Kidney glomerular epithelial cell (primary cell): ENCODE data around the gene ZNF598.
A peak's percentile ranks its signal among the peaks of the same experiment; 100 is the strongest.

Experiments
- DNase-seq: peaks from one replicate; lab custom pipeline; 2025; lab: John Stamatoyannopoulos, UW

ZNF598 gene

DNA sequence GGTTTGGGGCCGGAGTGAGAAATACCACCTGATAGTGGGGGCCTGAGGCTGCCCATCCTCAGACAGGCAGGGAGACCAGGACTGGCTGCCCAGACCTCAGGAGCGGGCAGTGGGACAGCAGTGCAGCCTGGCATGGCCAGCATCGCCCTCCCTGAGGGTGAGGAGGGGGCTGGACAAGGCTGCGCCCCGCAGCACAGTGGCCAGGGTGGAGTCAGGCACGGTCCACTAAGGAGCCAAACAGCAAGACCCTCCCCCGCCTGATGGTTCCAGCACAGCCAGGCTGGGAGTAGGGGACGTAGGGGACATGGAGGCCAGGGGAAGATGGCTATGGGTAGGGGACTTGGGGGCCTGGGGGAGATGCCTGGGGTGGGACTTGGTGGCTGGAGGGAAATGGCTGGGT, 3.3 kb downstream of the ZNF598 start:
- no peak for DNase-seq

DNA sequence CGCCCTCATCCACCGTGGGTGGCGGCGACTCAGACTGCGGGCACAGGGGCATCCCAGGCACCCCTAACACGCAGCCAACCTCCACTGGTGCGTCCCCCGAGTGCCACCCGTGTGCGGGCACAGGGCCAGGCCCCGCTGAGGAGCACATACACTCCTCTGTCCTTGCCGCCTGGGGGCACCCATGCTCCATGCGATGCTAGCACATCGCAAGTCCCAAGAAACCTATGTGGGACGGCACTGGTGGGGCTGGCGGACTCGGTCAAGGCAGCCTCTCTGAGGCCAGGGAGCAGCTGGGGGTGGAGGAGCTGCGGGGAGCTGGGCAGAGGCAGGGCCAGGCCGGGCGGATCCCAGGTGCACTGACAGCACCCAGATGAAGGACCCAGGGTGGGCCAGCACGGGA, 4.0 kb downstream of the ZNF598 start:
- DNase-seq = no peak

DNA sequence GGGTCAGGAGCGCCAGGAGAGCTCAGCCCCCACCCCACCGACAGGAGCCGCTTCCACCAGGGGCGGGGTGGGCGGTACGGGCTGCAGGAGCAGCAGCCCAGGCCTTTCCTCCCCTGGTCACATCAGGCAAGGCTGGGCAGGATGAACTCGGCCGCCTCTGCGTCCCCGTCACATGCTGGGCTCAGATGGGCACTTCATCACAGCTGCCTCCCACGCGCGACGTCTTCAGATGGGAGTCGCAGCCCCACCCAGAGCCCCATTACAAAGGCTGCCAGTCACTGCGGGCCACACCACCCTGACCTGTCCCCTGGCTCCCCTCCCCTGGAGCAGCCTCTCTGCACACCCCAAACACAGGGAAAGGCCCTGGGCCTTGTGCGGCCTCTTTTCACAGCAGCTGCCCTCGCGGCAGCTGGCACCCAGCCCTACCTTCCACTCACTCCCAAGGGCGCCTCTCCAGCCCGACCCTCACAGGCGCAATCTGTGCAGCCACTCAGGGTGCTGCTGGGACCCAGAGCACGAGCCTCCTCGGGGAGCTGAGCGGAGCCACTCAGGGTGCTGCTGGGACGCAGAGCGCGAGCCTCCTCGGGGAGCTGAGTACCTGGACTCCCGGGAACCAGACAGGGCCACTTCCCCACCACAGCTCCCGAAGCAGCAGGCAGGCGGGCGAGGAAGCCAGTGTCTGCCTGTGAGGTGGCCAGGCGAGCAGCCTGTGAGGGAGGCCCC, 4.7 kb downstream of the ZNF598 start:
- DNase-seq = no peak

DNA sequence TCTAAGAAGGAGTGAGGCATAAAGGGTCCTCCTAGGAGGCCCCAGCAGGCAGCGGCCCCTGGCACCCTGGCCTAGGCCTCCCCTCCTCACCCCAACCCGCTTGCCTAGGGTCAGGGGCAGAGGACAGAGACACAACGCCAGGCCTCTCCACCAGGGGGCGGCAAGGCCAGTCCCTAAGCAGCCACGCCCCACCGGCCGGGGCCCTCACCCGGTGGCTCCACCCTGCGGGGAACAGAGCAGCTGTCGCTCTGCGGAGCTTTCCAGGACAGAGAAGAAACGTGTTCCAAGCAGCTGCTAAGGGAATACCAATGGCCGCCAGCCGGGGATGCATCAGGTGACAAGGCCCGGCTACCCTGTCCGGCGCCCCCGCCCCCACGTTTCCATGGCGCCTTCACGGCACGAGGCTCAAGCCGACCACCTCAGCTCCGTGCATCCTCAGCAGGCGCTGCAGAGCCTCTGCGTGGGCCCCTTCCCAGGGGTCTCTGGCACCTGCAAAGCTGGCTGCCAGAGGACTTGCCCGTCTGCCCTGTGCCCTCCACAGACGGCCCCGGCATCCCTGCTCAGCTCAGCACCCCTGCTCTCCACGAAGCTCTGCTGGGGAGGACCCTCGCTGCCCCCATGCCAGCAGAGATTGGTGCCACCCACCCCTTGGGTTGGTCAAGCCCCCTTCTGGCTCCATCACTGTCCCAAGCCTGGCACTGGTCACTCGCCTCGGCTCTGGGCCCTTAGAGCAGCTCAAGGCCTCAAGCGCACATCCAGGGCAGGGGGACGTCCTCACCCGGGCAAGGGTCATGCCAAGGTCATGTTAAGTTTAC, 5.6 kb downstream of the ZNF598 start:
- peak; percentile 49 for DNase-seq

DNA sequence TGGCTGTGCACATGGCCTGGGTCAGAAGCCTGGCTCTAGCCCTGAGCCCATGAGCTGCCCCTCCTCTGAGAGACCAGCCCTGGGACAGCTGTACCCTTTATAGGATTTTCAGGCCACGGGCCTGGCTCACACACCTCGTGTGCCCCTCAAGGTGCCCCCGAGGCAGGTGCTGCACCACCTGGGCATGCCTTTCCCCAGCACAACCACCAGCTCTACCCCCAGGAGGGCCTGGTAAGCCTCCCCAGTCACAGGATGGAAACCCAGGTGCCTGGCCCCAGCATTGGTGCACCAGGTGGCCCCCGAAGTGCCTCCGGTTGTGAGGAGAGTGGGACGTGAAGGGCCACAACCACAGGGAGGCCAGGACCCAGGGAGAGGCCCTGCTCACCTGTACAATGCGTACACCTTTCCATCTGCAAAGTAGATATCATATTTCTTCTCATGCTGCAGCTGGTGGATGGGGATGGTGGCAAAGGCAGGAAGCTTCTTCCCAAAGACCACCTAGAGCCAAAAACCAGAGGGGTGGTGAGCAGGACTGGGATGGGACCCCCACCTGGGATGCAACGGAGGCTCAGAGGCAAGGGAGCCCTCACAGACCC, 6.3 kb downstream of the ZNF598 start:
- no peak for DNase-seq

DNA sequence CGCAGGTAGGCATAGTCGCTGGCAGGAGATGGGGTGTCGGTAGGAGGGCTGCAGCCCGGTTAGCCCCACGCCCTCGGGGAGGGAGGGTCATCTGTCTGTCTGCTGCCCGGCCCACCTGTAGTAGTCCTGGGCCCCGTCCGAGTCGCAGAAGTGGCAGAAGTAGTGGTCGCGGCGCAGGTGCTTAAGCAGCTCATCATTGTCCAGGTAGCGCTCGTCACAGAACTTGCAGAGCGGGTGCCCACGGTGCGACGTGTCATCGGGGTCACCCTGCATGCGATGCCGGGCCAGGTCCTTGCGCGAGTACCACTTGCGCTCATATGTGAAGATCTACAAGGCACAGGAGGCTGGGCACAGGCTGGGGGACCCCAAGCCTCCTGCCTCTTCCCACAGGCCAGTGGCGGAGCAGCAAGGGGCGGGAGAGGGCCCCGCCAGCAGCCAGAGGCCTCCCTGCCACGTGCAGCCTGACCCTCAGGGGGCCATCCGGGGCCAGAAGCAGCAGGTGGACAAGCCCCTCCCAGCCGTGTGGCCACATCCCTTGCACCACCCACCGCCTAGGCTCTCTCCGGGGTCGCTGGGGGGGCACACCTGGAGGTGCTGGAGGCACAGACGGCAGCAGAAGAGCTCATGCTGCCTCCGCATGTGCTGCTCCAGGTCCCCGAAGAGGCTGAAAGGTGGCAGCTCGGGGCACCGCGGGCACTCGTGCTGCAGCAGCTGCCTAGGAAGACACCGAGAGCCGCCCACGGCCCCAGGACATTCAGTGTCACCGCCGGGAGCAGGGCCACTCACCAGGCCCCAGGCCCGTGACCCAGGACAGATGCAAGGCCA, 7.0 kb downstream of the ZNF598 start:
- no peak for DNase-seq

- no peak for DNase-seq
These were observed 7.9 kb downstream of the ZNF598 start for GRCh38 chr16:2001456-2002355.

GRCh38 chr16:2001035-2001434, 8.6 kb downstream of the ZNF598 start:
- DNase-seq = no peak

- no peak for DNase-seq
These were observed 9.6 kb downstream of the ZNF598 start for GRCh38 chr16:1999866-2000514.

DNA sequence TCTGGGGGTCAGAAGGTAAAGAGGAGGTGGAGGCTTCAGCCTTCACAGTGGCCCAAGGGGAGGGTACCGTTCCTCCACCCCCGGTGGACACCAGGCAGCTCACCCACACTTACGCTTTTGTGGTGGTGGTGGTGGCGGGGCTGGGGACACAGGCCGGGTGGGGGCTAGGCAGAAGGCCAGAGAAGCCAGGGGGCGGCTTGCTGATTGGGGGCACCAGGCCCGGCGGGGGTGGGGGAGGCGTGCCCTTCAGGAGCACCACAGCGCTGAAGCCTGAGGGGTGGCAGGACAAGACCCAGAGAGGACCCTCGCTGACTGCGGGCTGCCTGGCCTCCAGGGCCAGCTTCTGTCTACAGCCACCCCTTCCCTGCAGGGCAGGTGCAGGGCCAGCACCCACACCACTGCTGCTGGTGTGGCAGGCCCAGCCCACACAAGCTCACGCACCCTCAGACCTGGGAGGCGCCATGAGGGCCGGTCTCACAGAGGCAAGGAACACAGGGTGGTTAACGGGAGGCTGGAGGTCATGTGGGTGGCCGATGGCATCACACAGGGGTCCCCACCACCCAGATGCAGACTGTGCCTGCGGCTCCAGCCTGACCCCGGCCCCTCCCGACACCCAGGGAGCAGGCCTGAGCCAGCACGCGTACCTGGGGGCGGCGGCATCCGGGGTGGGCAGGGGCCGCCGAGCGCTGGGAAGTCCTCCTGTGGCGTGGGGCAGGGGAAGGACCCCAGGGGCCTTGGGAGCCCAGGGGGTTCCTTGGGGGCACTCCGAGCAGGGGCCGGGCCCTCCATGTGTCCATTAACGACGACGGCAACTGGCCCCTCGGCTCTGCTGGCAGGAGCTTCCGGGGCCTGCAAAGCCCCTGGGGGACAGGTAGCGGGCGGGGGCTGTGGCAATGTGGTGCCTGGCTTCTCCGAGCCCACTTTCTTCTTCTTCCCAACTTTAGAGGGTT, 10.5 kb downstream of the ZNF598 start:
- no peak for DNase-seq

- DNase-seq = no peak
These were observed 11.2 kb downstream of the ZNF598 start for GRCh38 chr16:1998360-1998835.

- DNase-seq = no peak
These were observed 11.9 kb downstream of the ZNF598 start for GRCh38 chr16:1997494-1998359.

GRCh38 chr16:1993731-1994131, 15.9 kb downstream of the ZNF598 start:
- DNase-seq = peak; percentile 58

- DNase-seq = no peak
These were observed 16.8 kb downstream of the ZNF598 start for GRCh38 chr16:1992704-1993317.

DNA sequence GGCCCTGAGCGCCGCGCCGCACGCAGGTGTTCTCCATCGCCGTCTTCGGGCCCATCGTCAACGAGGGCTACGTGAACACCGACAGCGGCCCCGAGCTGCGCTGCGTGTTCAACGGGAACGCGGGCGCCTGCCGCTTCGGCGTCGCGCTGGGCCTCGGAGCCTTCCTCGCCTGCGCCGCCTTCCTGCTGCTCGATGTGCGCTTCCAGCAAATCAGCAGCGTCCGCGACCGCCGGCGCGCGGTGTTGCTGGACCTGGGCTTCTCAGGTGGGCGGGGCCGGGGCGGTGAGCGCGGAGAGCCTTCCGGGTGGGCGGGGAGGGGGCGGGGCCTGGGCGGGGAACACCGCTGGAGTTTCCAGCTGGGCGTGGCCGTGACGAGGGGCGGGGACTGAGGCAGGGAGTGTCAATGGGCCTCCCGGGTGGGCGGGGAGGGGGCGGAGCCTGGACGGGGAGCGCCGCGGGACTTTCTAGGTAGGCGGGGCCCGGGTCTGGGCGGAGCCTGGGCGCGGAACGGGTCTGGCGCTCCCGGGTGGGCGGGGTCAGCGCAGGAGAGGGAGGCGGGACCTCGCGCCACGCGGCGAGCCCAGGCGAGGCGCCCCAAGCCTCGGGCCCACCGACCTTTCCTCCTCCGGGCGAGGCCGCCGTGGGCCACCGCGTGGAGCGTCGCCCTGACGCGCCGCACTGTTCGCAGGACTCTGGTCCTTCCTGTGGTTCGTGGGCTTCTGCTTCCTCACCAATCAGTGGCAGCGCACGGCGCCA, 17.5 kb downstream of the ZNF598 start:
- peak; percentile 75 for DNase-seq

GRCh38 chr16:1991588-1991947, 18.1 kb downstream of the ZNF598 start:
- DNase-seq = no peak

- no peak for DNase-seq
These were observed 18.5 kb downstream of the ZNF598 start for GRCh38 chr16:1991135-1991551.
